AG04450 (cell line): ENCODE results near the gene SPEF1. TPM values are rescaled to one million over a fixed set of nuclear protein-coding genes. Genes with fewer than 3 reads are reported as not detected.

Experiments
- CTCF ChIA-PET: fragments of 300-600, 350-600 bp; formaldehyde crosslinking; extraction: SDS; loops from one replicate; lab custom pipeline; 2022; ENCODE audit warnings: antibody characterized with exemption, inconsistent platforms; lab: Charles Lee
- POLR2A ChIA-PET: fragments of 350-600 bp; formaldehyde crosslinking; extraction: SDS; loops from one replicate; lab custom pipeline; 2021; ENCODE audit warnings: antibody characterized with exemption, inconsistent platforms; lab: Yijun Ruan, JAX
- DNase-seq: peaks from one replicate; pipeline ENCODE4 v3.0.0-alpha.2; 2011; ENCODE audit warnings: low read depth, low spot score
- H3K27ac ChIP-seq: one replicate; pipeline ENCODE4 v1.5.1; 2012; ENCODE audit warnings: low read depth, low read length, control low read depth
- H3K27me3 ChIP-seq: one replicate; pipeline ENCODE4 v1.6.0; 2012; ENCODE audit warnings: low read length; ENCODE audit not compliant: control insufficient read depth, insufficient read depth
- H3K4me3 ChIP-seq: 2 replicates; pipeline ENCODE4 v1.5.1; 2011; ENCODE audit warnings: mild to moderate bottlenecking, low read depth, low read length, control low read depth
- H3K9me3 ChIP-seq: 2 replicates; pipeline ENCODE4 v1.5.1; 2012; ENCODE audit warnings: low read length; ENCODE audit not compliant: control insufficient read depth, insufficient read depth
- polyA plus RNA-seq: library from polyadenylated mRNA; depleted of rRNA; stranded (reverse); fragments of >200 nt; gene quantifications from 2 replicates; pipeline ENCODE4 v1.2.3, GENCODE V29; 2011
- TF ChIP-seq, protein P1 (sequence below): IDR thresholded peaks from 2 replicates; pipeline ENCODE4 v1.5.1; 2011; ENCODE audit warnings: low read depth, low read length, control low read depth, inconsistent platforms

SPEF1 gene
- polyA plus RNA-seq, 1 experiment, result 0.12 TPM

DNA sequence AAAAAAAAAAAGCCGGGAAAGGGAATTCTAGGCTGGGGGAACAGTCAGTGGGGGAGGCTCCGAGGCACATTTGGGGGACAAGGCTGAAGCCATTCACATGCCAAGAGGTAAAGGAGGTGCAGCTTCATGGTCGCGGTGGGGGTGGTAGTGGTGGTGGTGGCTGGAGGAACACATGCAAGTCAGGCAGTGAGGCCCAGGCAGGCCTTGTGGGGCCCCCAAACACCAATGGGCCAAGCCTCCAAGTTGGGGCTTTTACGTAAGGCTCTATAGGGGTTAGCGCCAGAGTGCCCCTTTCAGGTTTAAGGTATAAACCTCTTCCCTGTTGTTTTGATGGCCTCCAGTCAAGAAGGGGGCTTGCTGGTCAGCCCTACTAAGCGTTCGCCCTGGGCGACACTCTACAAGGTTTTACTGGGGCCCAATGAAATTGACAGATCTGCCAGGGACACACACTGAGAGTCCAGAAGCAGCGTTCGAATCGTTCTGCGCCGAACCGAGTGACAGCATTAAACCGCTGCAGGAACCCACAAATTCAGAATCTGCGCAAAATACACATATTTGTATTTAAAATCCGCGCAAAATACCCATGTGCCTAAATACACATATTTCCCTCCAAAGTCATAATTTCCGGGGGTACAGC lies 38.3 kb upstream of the SPEF1 start:
- Histone ChIP-seq H3K9me3 (no peaks in the 10 kb centered on the region; the same call in 1 of the 2 replicates), H3K27me3 (no peaks in the 10 kb centered on the region), H3K4me3 (peak overlapping the region; percentile 89), H3K27ac (peak overlapping the region; percentile 40)
- TF ChIP-seq, protein P1, sequence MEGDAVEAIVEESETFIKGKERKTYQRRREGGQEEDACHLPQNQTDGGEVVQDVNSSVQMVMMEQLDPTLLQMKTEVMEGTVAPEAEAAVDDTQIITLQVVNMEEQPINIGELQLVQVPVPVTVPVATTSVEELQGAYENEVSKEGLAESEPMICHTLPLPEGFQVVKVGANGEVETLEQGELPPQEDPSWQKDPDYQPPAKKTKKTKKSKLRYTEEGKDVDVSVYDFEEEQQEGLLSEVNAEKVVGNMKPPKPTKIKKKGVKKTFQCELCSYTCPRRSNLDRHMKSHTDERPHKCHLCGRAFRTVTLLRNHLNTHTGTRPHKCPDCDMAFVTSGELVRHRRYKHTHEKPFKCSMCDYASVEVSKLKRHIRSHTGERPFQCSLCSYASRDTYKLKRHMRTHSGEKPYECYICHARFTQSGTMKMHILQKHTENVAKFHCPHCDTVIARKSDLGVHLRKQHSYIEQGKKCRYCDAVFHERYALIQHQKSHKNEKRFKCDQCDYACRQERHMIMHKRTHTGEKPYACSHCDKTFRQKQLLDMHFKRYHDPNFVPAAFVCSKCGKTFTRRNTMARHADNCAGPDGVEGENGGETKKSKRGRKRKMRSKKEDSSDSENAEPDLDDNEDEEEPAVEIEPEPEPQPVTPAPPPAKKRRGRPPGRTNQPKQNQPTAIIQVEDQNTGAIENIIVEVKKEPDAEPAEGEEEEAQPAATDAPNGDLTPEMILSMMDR, result no peak
- CTCF ChIA-PET, result interaction anchor here (0.5 to 5.6 kb wide), 17 partner anchors 10 to 247 kb away, joined by 3 to 87 read pairs (median 7); partner anchors contain the start of genes ADISSP, CDC25B, CENPB and SPEF1
- POLR2A ChIA-PET, result interaction anchor here (0.5 to 2.2 kb wide), 10 partner anchors 7 to 266 kb away, joined by 3 to 19 read pairs (median 4); partner anchors contain the start of genes ADISSP, CDC25B and CENPB
- DNase-seq, result no peak

DNA sequence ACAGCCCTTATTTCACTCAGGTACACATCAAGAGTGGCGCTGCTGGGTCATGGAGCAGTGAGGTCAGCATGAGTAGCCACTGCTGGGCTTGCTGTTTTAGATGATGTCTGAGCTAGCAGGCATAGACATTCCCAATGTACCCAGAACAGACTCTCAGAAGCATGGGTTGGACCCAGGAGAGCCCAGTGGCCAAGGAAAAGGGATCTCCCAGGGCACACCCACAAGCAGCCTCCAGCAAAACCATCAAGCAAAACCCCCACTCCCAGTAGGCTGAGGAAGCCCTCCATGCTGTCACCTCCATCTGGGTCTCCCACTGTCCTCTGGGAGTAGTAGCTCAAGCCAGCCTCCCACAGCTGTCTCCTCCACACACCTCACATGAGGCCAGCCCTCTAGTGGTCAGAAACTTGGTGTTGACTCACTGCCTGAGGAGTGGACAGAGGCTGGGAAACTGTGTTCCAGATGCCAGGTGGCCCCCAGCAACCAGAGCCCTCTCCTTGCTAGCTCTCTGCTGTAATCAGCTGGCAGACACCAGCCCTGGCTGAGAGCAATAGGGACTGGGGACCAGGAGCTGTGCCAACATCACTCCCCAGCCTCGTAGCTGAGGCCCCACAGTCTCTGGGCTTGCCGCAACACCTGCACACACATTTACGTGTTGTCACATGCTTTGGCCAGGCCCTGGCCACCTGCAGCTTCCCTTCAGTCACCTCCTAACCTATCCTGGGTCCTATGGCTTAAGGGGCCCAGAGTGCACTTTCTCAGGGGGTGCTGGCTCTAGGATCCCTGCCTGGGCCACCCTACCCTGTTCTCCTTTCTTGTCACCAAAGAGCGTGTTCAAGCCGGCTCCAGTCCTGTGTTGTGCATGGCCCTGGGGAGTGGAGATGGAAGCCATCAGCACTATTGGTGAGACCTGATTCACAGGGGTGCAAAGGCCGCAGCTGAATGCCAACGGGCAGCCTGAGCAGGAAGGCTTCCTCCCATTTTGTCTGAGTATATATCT lies 37.2 kb upstream of the SPEF1 start:
- TF ChIP-seq, protein P1, result peak; percentile 78
- DNase-seq, result peak; percentile 77
- Histone ChIP-seq H3K4me3 (no peak overlapping the region), H3K27ac (peak overlapping the region; percentile 58), H3K27me3 (no peaks in the 10 kb centered on the region), H3K9me3 (no peaks in the 10 kb centered on the region)
- ChIA-PET POLR2A (interaction anchor here (0.5 to 1.6 kb wide), 4 partner anchors 19 to 653 kb away, joined by 3 to 5 read pairs (median 4); partner anchors contain the start of genes CDC25B and CENPB), CTCF (interaction anchor here (0.6 to 5.6 kb wide), 23 partner anchors 9 to 274 kb away, joined by 3 to 87 read pairs (median 4); partner anchors contain the start of genes ADISSP, CDC25B, CENPB and SPEF1)

DNA sequence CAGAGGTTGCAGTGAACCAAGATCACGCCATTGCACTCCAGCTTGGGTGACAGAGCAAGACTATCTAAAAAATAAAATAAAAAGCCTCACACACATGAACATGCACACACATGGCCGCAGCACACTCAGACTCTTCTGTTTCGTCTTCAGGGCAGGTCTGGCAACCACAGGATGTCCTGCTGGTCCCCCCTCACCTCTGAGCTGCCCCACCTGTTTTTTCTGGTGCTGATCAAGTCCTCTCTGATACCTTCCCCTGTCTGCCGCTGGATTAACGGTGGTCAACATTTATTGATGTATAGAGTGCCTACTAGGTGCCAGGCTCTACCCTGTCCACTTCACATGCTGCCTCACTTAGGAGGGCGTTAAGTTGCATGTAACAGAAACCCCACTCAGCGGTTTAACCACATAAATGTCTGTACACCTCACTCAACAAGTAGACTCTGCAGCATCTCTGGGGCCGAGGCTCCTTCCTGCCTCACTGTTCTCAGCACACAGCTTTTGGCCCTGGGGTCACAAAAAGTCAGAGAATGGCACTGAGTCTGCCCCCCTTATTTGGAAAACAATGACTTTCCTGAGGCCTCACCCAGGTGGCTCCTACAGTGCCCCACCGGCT lies 34.6 kb upstream of the SPEF1 start:
- TF ChIP-seq, protein P1, result no peak
- no peak overlapping the region for H3K27ac ChIP-seq
- H3K9me3 ChIP-seq, result no peaks in the 10 kb centered on the region
- POLR2A ChIA-PET, result no interaction called here
- CTCF ChIA-PET, result no interaction called here
- H3K27me3 ChIP-seq, result no peaks in the 10 kb centered on the region
- no peak overlapping the region for H3K4me3 ChIP-seq
- DNase-seq, result no peak

DNA sequence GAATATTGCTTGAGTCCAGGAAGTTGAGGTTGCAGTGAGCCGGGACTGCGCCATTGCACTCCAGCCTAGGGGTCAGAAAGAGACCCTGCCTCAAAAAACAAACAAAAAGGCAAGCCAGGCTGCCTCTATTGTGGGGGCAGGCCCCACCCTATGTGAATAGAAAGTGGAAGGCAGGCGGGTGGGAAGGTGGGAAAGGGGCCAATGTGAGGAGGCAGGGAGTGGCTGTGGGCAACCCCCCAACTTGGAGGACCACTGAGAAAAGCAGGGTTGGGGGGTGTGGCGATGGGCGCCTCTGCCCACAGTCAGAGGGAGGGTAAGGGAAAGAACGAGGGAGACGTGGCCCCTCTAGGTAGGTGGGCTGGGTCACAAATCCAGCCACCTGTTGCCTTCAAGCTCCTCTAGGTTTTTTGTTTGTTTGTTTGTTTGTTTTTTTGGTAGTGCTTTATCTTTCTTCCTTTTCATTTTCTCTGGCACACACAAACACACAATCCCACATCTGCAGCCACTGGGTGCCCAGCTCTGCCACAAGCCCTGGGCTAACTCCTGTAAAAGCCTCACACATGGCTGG lies 33.8 kb upstream of the SPEF1 start:
- ChIA-PET CTCF (interaction anchor here (2.2 kb wide), 1 partner anchor 28 kb away, joined by 11 read pairs; the partner anchor contains the start of gene CENPB), POLR2A (no interaction called here)
- Histone ChIP-seq H3K4me3 (no peak overlapping the region), H3K27me3 (no peaks in the 10 kb centered on the region), H3K27ac (no peak overlapping the region), H3K9me3 (no peaks in the 10 kb centered on the region)
- TF ChIP-seq, protein P1, result no peak
- DNase-seq, result no peak
